HG02973 (cell line): ENCODE measurements around the gene SFXN5.

ENCODE experiments used
- ATAC-seq: cut with Tn5 transposase; IDR thresholded peaks from one replicate; pipeline ENCODE4 v1.9.1; 2021; ENCODE audit warnings: moderate library complexity; ENCODE audit not compliant: unreplicated experiment

The SFXN5 gene

DNA sequence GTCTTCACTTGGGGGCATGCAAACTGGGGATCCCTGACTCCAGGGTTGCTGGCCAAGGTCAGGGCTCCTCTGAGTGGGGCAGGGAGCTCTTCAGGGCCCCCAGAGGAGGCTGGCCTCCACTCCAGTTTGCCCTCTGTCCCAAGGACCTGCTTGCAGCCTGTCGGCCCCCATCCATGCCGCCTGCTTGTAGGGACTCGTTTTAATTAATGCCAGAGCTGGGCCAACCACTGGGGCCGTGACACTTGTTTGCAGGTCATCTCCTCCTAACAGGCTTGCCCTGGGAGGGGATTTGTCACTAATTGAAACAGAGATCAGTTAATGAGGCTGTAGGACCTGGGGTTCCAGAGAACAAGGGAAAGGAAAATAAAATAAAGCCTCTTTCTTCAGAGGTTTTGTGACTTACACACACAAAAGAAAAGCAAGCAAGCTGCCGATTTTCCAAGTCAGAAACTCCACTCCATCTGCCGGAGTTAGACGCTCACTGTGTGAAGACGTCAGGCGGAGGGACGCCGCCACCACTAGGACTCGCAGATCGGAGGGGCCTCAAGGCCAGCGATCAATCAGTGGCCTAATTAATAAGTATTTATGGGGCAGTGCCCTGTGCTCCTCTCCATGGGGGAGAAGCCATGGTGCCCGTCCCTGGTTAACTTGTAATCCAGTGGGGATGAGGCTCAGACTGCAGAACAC lies 75.9 kb downstream of the SFXN5 start:
- no peak for ATAC-seq

DNA sequence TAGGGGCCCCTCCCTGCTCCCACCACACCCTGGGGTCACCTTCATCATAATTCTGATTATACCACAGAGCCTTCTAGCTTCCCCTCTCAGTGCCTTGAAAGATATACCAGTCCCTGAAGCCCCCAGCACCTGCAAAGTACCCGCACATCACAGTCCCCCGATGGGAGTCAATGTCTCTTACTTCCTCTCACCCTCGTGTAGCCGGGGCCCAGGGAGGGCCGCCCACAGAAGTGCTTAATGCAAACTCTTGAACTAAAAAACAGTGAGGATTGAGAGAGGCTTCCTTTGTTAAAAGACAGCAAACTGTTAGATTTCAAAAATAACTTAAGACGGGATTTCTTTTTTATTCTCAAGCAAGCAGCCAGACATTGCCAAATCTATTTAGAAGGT lies 76.5 kb downstream of the SFXN5 start:
- ATAC-seq: no peak

DNA sequence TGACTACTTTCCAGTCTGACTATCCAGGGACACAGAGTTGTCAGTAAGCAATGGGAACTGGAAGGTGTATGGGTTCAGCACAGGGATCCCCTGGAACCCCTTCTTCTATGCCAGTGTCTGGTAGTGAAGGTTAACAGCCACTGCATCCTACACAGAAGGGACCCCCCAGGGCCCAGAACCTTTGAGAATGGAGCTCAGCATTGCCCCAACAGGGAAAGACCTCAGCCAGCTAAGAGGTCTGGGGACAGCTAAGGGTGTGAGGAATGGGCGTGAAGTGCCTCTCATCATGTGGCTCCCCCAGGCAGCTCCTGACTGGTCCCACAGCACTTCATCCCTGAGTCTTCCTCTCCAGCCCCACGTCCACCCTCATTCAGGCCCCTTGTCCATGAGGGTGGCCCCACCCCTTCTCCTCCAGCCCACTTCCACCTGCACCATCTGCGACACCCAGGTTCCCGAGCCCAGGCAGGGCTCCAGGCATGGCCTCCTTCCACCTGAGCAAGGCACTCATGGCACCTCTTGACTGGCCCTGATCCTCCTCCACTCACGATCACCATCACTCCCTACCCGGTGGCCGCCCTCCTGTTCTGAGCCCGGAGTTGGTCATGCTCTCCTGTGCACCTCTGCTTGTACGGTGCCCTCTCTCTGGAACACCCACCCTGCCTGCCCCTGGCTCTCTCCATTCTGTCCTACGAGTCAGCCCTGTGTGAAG lies 77.1 kb downstream of the SFXN5 start:
- no peak for ATAC-seq

DNA sequence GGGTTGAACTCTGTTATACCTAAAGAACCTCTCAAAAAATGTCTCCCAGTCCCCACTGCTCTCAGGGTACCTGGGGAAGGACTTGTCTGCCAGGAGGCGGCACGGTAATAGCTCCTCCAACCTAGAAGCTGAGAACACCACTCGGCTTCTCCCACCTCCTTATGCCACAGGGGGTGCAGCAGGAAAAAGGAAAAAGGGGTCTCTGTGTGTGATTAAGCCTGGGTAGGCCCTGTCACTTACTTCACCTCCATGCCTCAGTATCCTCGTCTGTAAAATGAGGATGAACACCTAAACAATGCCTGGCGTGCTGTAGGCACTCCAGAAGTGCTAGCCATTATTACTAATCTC lies 77.6 kb downstream of the SFXN5 start:
- no peak for ATAC-seq

DNA sequence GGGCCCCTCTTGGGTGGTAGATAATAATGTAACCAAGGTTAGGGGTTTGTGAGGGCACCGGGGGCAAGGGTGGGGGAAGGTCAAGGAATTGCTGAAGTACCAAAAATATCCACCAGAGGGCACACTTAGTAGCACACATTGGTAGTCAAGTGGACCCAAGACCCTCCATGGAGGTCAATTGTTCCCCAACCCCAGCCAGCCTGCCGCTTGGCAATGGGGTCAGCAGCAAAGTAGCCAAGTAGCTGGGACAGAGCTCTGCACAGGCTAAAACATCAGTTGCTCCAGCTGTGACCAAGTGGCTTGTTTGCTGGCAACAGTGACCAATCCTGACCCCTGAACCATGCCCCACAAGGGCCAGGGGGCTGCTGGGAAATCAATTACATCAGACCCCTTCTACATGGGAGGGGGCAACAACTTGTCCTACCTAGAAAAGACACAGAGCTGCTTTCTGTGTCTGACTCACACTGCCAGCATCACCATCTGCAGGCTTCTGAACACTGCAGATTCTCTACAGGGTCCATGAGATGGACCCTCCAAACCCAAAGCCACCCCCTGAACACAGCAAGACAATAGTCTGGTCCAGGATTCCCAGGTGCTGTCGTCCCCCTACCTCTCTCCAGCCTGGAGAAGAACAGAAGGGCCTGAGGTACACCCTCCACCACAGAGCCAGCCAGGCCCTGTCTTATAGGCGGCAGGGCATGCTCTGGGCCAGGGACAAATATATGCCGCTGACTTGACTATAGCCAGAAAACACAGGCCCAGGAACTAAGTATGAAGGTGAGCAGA lies 78.2 kb downstream of the SFXN5 start:
- ATAC-seq: no peak

DNA sequence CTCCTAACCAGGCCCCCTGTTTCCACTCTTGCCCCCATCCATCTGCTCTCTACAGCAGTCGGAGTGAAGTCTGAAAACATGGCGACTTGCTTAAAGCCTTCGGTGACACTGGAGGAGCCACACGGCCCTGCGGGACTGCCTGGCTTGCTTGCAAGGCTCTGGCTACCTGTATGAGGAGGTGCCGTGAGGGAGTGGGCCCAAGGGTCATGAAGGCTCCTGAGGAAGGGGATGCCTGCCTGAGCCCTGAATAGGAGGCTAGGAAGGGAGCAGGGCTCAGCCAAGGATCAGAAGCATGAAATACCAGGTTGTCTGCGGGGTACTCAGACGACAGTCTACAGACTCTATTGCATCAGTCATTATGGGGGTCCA lies 78.8 kb downstream of the SFXN5 start:
- no peak for ATAC-seq

DNA sequence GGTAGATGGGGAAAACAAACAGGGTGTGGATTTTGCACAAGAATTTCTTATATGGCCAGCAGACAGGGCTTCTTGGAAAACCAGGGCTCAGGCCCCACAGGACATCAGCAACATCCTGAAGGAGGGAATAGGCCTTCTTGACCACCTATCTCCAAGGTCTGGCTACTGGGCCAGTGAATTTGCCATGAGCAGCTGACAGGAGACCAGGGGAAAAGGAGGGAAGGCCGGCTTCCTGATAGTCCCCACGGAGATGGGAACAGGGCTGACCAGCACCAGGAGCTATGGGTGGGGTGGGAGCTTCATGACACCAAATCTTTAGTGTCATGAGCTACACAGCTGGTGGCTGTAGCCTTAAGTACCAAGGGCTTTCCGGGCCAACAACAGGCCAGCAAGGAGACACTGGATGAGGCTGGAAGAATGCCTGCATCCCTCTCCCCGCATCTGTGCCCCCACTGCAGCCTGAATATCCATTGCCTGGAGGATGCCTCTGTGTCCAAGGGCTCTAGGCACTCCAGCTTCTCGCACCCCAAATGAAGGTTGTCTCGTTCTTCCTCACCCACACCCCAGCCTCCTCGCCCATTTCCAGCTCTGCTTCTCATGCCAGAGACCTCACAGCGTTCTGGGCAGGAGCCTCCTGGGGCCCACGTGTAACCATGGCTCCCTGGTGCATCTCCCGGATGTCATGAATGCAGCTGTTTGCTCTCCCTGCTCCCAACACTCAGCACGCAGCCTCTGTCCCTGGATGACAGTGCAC lies 79.4 kb downstream of the SFXN5 start:
- no peak for ATAC-seq

DNA sequence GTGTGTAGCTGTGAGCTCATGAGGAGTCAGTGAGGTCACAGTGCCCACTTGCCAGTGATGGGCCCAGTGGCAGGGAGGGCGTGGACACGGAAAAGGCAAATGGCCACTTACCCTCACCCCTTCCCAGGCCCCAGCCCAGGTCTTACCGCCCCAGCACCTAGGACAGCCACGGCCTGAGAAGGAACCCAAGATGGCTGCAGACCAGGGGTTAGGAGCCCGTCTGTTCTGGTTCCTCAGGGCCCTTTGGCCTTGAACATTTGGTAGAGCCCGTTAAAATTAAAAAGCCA lies 80.1 kb downstream of the SFXN5 start:
- no peak for ATAC-seq

DNA sequence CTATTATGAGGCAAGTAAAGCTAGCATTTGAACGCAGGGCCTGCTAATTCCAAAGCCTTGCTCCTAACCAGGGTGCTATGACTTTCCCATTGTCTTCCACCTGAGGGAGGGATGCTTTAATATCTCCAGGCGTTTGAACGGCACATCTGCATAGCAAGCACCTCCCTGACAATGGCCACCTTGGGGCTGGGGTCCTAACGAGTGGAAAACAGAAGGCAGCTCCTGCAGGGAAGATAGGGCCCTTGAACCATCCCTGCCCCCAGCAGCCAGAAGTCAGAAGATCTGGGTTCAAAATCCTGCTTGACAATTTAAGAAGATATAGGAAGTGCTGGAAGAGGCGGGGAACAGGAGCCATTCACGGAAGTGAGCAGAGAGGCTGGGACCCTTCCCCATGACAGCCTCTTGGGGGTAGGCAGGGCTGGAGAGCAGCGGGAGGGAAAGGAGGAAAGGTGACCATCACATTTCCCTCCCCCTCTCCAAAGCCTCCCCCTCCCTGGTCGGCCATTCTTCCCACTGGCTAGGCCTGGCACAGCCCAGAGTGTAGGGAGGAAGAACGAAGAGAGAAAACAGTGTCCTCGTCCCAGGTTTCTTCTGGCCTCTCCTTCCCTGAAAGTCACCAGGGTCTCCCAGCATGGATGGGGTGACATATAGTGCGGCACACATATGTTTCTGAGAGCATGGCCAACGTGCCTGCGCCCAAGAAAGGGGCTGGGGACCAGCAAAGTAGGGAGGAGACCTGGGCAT lies 80.6 kb downstream of the SFXN5 start:
- ATAC-seq: no peak

DNA sequence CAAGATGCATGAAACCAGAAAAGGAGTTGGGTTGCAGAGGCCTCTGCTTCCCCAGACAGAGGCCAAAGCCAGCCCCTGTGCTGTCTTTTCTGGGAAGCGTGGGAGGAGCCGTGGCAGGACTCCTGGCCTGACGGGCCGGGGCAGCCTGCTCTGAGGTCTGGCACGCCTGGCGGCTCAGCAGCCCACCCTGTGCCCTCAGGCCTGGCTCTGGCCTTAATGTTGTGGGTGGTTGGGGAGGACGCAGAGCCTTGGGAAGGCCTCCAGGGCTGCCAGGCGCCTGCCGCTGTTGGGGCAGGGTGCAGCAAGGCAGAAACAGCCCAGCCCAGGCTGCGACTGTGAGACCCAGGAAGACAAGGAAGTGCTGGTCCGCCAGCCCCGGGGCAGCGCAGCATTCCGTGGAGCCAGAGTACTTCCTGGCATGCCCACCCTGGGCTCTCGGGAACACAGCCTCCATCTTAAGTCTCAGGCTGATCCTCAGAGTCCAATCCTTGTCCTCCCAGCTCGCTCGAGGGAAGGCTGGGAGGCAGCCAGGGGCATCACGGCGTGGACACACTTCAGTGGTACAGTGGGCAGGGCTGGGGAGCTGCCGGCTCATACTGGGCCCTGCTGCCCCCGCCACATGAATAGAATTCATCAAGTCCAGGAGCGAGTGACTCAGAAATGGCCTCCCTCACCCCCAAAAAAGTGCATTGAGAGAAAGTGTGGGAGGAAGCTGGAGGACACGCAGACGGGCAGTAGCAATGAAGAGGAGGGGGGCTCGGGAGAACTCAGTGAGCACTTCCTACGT lies 81.5 kb downstream of the SFXN5 start:
- ATAC-seq: no peak

DNA sequence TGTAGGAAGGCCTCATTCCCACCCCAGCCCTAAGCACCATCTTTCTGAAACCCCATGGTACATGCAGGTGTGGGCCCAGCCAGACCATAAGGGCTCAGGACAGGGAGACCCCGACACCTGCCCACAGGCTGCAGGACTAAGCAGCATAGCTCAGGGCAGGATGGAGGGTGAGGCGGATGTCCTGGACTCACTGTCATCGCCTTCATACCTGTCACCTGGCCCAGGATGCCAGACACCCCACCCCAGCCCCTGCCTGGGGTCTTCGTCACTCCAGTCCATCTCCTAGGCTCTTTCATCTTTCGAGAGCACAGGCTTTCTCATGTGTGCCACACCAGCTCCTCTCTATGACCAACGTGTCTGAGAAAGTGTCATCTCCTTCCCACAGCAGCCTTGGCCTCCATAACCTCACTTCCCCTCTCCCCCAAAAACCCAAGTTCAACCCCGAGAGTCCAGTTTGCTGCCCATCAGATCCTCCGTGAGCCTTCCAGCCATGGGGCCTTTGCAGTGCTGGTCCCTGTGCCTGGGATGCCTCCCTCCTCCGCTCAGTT lies 82.7 kb downstream of the SFXN5 start:
- ATAC-seq: no peak

DNA sequence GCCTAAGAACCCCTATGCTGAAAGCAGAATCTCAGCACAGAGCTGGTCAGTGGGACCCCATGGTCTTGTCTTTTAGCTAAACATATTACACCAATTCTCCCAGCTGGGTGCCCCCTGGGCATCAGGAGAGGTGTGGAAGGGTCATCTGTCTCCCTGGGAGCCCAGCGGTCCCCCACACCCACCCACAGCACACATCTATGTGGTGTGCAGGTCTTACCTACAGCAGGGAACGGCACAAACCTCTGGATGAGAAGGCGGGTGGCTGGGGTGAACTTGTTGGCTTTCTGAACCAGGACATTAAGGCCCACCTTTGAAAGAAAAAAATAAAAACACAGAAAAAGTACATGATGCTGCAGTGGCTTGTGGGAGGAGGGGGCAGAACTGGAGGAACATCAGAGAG lies 83.5 kb downstream of the SFXN5 start:
- ATAC-seq: no peak

DNA sequence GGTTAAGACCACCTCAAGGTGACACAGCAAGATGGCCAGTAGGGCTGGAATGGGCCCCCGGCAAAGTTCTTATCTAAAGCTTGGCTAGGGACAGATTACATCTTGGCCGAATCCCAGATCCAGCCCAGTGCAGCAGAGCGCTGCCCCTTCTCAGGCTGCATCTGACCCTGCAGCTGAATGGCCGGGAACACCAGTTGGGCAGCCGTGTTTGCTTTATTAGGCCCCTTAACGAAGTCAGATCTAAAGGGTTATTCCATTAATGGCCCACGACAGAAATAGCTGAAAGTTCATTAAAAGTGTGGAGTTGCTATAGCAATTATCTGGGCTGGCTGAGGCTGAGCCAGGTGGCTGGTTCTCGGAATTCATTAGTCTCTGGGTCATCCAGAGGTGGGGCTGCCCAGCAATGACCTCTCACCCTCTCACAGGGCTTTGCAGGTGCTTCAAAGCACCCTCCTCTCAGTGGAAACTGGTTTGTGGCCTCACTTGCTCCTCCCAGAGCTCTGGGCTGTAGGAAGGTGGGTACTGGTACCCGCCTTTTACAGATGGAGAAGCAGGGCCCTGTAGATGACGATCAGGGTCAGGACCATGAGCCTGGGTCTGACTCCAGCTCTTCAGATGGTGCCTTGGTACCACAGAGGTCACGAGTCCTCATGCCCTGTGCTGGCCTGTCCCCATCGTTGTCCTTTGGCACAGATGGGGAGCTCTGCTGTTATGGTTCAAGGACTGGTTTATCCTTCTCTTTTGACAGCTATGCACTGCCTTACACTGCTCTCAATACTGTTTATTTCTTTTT lies 85.4 kb downstream of the SFXN5 start:
- no peak for ATAC-seq

DNA sequence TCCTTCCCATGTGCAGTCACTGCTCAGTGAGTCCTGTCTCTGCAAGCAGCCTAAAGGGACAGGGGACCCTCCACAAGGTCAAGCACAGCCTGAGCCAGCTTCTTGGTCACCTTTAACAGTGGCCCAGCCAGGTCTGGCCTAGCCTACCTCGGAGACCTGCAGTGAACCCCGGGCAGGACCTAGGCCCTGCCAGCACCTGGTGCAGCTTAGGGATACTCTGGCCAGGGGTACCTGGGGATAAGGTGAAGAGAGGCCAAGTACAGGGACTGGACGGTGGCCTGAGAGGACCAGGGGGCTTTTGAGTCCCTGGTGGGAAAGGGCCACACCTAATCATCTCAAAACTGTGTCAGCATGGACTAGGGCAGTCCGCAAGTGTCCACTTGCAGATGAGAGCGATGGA lies 86.4 kb downstream of the SFXN5 start:
- ATAC-seq: no peak

DNA sequence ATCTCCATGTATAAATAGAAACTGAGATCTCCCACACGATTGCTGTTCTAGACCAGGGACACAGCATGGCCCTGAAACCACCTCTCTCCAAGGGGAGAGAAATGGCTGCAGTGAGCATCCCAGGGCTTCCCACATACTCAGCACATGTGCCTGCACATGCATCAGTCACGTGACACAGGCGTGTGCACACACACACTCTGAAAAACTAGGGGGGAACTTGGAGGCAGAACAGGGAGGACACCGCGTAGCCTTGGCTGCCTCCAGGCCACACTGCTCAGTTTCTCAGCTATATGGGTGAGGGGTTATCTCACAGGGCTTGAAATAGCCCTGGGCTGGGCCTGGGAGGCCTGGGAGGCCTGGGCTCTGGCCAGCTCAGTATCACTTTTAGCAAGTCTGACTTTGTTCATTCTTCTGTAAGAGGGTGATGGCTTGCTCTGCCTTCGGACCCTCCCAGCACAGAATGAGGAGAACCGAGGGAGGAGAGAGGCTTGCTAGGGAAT lies 87.3 kb downstream of the SFXN5 start:
- ATAC-seq: no peak

DNA sequence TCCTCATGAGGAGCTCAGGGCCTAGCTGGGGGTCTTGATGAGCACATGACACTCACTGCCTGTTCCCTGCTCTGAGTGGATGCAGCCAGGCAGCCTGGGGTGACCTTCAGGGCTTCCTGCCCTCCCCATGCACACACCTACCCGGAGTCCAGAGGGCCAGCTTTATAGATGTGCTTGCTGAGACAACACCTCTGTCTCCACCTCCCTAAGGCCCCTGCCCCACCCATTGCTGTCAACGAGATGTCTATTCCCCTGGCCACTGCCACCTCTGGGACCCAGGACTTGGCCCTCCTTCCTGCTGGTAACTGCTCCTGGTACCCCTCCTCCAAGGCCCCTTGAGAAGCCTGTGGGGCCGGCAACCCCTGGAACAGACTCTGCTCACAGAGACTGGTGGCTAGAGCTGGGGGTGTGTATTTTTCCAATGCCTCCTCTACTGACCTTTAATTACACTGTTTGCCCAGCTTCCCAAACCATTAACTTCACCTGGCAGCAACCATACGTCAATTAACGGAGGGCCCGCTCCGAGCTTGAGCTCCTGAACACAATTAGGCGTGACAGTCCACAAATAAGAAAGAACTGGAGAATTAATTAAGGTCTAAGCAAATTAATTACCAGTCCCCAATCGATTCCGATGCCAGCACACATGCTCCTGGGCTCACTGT lies 87.9 kb downstream of the SFXN5 start:
- no peak for ATAC-seq

DNA sequence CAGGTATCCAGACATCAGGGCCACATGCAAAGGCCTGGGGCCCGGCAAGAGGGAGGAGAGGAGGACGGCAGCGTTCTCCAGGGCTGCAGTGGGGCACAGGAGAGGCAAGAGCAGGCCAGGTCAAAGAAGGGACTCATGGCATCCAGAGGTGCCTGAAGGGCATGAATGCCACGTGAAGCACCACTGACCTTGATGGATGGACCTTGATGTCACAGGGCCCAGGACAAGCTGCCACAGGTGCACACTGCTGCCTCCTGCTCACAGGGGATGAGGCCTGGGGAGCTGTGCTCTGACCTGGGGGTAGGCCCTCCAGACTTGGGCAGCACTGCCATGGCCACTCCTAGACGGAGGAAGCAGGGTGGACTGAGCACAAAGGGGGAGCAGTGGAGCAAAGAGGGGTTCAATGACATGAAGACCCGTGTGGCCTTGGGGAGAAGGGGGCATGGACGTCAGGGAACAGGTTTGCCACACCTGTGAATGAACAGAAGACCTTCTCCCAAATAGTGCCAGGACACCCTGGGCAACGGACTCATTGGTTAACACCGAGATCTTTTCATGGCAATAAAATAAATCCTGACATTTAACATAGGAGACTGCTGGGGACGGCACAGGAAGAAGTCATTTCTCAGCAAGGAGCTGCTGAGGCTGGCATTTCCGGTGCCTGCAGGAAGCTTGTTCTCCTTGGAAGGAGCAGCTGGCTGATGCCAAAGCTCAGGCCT lies 88.6 kb downstream of the SFXN5 start:
- no peak for ATAC-seq

DNA sequence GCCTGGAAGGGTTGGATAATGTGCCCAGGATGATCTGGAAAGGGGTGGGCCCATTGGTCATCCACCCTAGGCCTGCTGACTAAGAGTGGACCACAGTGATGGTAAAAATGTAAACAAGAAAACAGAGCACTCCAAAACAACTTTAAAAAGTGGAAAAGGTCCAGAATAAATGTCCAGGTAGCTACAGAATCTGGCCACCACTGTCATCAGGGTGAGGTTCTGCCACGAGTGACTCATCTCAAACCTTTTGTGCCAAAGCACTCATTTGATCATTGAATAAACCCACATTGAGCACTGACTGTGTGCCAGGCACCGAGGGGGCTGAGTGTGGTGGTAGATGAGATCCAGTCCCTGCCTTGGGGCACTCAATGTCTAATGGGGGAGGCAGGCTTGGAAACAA lies 89.3 kb downstream of the SFXN5 start:
- no peak for ATAC-seq
